Measurements from ENCODE around the gene AP1B1. TPM values are rescaled to one million over a fixed set of nuclear protein-coding genes. Genes with fewer than 3 reads are reported as not detected.
"Not testable (repeated sequence)": the region's sequence is repeated elsewhere in the genome, so short reads cannot be mapped to it uniquely, and the experiment has no call there.

Gene AP1B1
- total RNA-seq, 1 experiment from 2014 or later: 69.5 TPM

- Mint-ChIP-seq H3K9me3 (ENCODE audit: unreplicated experiment) (no peaks in the 10 kb centered on the region), H3K27me3 (ENCODE audit: insufficient read depth, unreplicated experiment) (peaks cover 73% of the 10 kb centered on the region), H3K27ac (ENCODE audit: low read depth, unreplicated experiment) (no peak overlapping the region), H3K36me3 (ENCODE audit: insufficient read depth, unreplicated experiment) (no peaks in the 10 kb centered on the region), H3K4me1 (ENCODE audit: insufficient read depth, unreplicated experiment) (no peaks in the 10 kb centered on the region), H3K4me3 (ENCODE audit: unreplicated experiment) (no peak overlapping the region)
- CTCF ChIA-PET: interaction anchor here (0.6 kb wide), 1 partner anchor 36 kb away, joined by 3 read pairs; no protein-coding TSS in a partner anchor
- no TSS peak for BruUV-seq (replicated peaks)
- intact Hi-C loops (cut with micrococcal nuclease): no loop called here
- POLR2A ChIA-PET: interaction anchor here (0.7 kb wide), 1 partner anchor 45 kb away, joined by 3 read pairs; no protein-coding TSS in a partner anchor
- no peak for TF ChIP-seq CTCF (IDR thresholded peaks at IDR 0.05; ENCODE audit: unreplicated experiment)
- no peak for DNase-seq (ENCODE audit: unreplicated experiment)
Measured at GRCh38 chr22:29433856-29434255, 45.5 kb upstream of the AP1B1 start.

- H3K27me3 Mint-ChIP-seq (ENCODE audit: insufficient read depth, unreplicated experiment): peaks cover 80% of the 10 kb centered on the region
- H3K4me3 Mint-ChIP-seq (ENCODE audit: unreplicated experiment): no peak overlapping the region
- no TSS peak for BruUV-seq (replicated peaks)
- no peaks in the 10 kb centered on the region for H3K36me3 Mint-ChIP-seq (ENCODE audit: insufficient read depth, unreplicated experiment)
- DNase-seq (ENCODE audit: unreplicated experiment): no peak
- H3K4me1 Mint-ChIP-seq (ENCODE audit: insufficient read depth, unreplicated experiment): no peaks in the 10 kb centered on the region
- intact Hi-C loops (cut with micrococcal nuclease): no loop called here
- no peaks in the 10 kb centered on the region for H3K9me3 Mint-ChIP-seq (ENCODE audit: unreplicated experiment)
- no peak for TF ChIP-seq CTCF (IDR thresholded peaks at IDR 0.05; ENCODE audit: unreplicated experiment)
- POLR2A ChIA-PET: interaction anchor here (0.7 kb wide), 1 partner anchor 16 kb away, joined by 3 read pairs; no protein-coding TSS in a partner anchor
- CTCF ChIA-PET: interaction anchor here (0.7 kb wide), 1 partner anchor 85 kb away, joined by 3 read pairs; no protein-coding TSS in a partner anchor
- no peak overlapping the region for H3K27ac Mint-ChIP-seq (ENCODE audit: low read depth, unreplicated experiment)
Measured at GRCh38 chr22:29431986-29432385, 43.6 kb upstream of the AP1B1 start.

- intact Hi-C loops (cut with micrococcal nuclease): no loop called here
- Mint-ChIP-seq H3K9me3 (ENCODE audit: unreplicated experiment) (no peaks in the 10 kb centered on the region), H3K27me3 (ENCODE audit: insufficient read depth, unreplicated experiment) (peaks cover 38% of the 10 kb centered on the region), H3K27ac (ENCODE audit: low read depth, unreplicated experiment) (no peak overlapping the region), H3K4me1 (ENCODE audit: insufficient read depth, unreplicated experiment) (no peaks in the 10 kb centered on the region), H3K4me3 (ENCODE audit: unreplicated experiment) (no peak overlapping the region), H3K36me3 (ENCODE audit: insufficient read depth, unreplicated experiment) (no peaks in the 10 kb centered on the region)
- BruUV-seq (replicated peaks): no TSS peak
- no peak for DNase-seq (ENCODE audit: unreplicated experiment)
- CTCF ChIA-PET: no interaction called here
- no peak for TF ChIP-seq CTCF (IDR thresholded peaks at IDR 0.05; ENCODE audit: unreplicated experiment)
- POLR2A ChIA-PET: no interaction called here
Measured at GRCh38 chr22:29427176-29427760, 38.9 kb upstream of the AP1B1 start.

- no peak for TF ChIP-seq CTCF (IDR thresholded peaks at IDR 0.05; ENCODE audit: unreplicated experiment)
- Mint-ChIP-seq H3K36me3 (ENCODE audit: insufficient read depth, unreplicated experiment) (no peaks in the 10 kb centered on the region), H3K4me1 (ENCODE audit: insufficient read depth, unreplicated experiment) (no peaks in the 10 kb centered on the region), H3K9me3 (ENCODE audit: unreplicated experiment) (no peaks in the 10 kb centered on the region), H3K27me3 (ENCODE audit: insufficient read depth, unreplicated experiment) (peaks cover 30% of the 10 kb centered on the region), H3K4me3 (ENCODE audit: unreplicated experiment) (no peak overlapping the region), H3K27ac (ENCODE audit: low read depth, unreplicated experiment) (no peak overlapping the region)
- no TSS peak for BruUV-seq (replicated peaks)
- CTCF ChIA-PET: no interaction called here
- DNase-seq (ENCODE audit: unreplicated experiment): no peak
- POLR2A ChIA-PET: no interaction called here
- intact Hi-C loops (cut with micrococcal nuclease): no loop called here
Measured at GRCh38 chr22:29426476-29426875, 38.1 kb upstream of the AP1B1 start.

- DNase-seq (ENCODE audit: unreplicated experiment); BruUV-seq (replicated peaks); H3K36me3 Mint-ChIP-seq (ENCODE audit: insufficient read depth, unreplicated experiment); H3K9me3 Mint-ChIP-seq (ENCODE audit: unreplicated experiment); POLR2A ChIA-PET; intact Hi-C loops (cut with micrococcal nuclease); H3K4me1 Mint-ChIP-seq (ENCODE audit: insufficient read depth, unreplicated experiment); H3K4me3 Mint-ChIP-seq (ENCODE audit: unreplicated experiment); CTCF ChIA-PET; H3K27ac Mint-ChIP-seq (ENCODE audit: low read depth, unreplicated experiment): not testable (repeated sequence)
- peaks cover 12% of the 10 kb centered on the region for H3K27me3 Mint-ChIP-seq (ENCODE audit: insufficient read depth, unreplicated experiment)
Measured at GRCh38 chr22:29418704-29419103, 30.3 kb upstream of the AP1B1 start.

GRCh38 chr22:29414951-29415591, 26.7 kb upstream of the AP1B1 start:
- H3K4me1 Mint-ChIP-seq (ENCODE audit: insufficient read depth, unreplicated experiment); H3K4me3 Mint-ChIP-seq (ENCODE audit: unreplicated experiment); H3K36me3 Mint-ChIP-seq (ENCODE audit: insufficient read depth, unreplicated experiment): not testable (repeated sequence)

More at GRCh38 chr22:29414951-29415591, 26.7 kb upstream of the AP1B1 start:
- BruUV-seq (replicated peaks); DNase-seq (ENCODE audit: unreplicated experiment); POLR2A ChIA-PET; H3K27ac Mint-ChIP-seq (ENCODE audit: low read depth, unreplicated experiment); H3K9me3 Mint-ChIP-seq (ENCODE audit: unreplicated experiment); intact Hi-C loops (cut with micrococcal nuclease): not testable (repeated sequence)
- CTCF ChIA-PET: interaction anchor here (0.7 kb wide), 1 partner anchor 135 kb away, joined by 3 read pairs; no protein-coding TSS in a partner anchor
- H3K27me3 Mint-ChIP-seq (ENCODE audit: insufficient read depth, unreplicated experiment): peaks cover 27% of the 10 kb centered on the region

Data from MCF 10A (cell line).